ENCODE data around the gene RRBP1. TPM values are rescaled to one million over a fixed set of nuclear protein-coding genes. Genes with fewer than 3 reads are reported as not detected.

Gene RRBP1
- total RNA-seq, 1 donor from 2014 or later = 73.1 TPM

DNA sequence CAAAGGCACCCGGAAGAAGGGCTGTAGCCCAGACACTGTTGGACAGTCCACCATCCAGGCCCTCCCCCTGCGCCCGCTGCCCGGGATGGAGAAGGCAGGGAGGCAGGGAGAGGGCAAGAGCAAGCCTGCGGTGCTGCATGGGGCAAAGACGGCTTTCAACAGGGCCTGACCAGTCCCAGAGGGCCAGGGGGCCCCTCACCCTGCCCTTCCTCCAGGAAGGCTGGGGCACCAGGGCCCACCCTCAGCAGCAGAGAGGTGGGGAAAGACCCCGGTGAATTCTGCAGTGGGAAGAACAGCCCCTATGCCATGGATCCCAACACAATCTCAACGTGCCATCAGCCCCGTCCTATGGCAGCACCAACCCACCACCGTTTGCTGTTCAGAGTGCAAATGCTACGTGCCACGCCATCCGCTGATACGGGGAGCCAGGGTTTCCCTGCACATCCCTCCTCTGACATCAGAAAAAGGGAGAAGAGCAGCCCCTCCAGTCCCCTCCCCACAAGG, 41.1 kb downstream of the RRBP1 start:
- DNase-seq (ENCODE audit: low read depth) = no peak
- no peak overlapping the region for H3K4me3 ChIP-seq (ENCODE audit: low read depth, low read length)
- TF ChIP-seq, protein P1, sequence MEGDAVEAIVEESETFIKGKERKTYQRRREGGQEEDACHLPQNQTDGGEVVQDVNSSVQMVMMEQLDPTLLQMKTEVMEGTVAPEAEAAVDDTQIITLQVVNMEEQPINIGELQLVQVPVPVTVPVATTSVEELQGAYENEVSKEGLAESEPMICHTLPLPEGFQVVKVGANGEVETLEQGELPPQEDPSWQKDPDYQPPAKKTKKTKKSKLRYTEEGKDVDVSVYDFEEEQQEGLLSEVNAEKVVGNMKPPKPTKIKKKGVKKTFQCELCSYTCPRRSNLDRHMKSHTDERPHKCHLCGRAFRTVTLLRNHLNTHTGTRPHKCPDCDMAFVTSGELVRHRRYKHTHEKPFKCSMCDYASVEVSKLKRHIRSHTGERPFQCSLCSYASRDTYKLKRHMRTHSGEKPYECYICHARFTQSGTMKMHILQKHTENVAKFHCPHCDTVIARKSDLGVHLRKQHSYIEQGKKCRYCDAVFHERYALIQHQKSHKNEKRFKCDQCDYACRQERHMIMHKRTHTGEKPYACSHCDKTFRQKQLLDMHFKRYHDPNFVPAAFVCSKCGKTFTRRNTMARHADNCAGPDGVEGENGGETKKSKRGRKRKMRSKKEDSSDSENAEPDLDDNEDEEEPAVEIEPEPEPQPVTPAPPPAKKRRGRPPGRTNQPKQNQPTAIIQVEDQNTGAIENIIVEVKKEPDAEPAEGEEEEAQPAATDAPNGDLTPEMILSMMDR (conservative IDR thresholded peaks at IDR 0.05; ENCODE audit: low read depth, low read length) = no peak

DNA sequence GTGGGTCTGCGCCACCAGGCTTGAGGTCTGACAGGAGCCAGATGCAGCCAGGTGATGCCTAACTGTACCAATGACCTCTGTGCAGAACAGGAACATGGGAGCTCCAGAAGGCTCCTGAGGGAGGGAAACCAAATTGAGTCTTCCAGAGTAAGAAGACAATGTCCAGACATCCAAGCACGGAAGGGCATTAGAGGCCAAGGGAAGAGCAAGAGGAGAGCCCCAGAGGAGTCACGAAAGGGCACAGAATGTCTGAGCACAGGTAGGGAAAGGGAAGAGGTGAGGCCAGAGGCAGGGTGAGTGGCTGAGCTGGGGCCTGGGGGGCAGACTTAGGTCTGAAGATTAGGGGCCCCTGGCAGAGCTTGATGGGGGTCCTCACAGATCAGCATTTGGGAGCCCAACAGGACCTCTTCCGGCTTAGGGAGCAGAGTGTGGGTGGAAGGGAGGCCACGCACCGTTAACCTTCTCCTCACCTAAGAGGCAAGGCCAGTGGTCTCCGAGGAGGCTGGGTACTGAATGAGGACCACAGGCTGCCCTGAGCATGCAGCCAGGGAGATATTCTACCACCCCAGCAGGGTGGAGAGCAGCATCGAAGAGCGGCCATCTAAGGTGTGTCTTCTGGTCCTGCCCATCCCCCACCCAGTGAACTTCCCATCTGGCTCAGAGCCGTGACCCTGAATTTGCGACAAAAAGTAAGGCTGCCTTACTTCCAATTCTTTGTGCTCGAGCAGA, 41.7 kb downstream of the RRBP1 start:
- TF ChIP-seq, protein P1 (conservative IDR thresholded peaks at IDR 0.05; ENCODE audit: low read depth, low read length) = no peak
- no peak for DNase-seq (ENCODE audit: low read depth)
- H3K4me3 ChIP-seq (ENCODE audit: low read depth, low read length) = no peak overlapping the region

DNA sequence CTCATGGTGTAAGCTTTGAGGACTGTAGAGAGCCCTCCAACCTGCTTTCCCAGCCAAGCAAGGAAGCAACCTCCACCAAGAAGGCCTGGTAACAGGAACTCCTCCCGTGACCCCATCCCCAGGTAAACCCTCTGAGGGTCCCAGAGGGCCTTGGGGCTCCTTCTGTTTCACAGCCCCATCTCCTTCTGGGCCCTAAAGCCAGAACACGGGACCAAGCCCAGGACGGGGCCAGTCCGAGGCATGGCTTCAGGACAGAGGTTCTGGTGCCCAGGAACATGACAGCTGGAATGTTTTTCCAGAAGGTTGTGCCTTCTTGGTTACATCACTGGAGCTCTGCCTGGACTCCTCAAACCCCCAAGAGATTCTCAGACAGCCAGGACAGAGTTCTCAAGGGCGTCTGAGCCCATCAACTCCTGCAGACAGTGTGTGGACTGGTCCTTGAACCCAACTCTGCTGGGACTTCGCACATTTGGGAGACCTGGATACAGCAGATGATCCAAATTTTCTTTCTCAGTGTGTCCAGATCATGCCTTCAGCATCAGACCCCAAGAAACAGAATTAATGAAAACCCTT, 43.1 kb downstream of the RRBP1 start:
- H3K4me3 ChIP-seq (ENCODE audit: low read depth, low read length) = no peak overlapping the region
- no peak for DNase-seq (ENCODE audit: low read depth)
- TF ChIP-seq, protein P1 (conservative IDR thresholded peaks at IDR 0.05; ENCODE audit: low read depth, low read length) = no peak

DNA sequence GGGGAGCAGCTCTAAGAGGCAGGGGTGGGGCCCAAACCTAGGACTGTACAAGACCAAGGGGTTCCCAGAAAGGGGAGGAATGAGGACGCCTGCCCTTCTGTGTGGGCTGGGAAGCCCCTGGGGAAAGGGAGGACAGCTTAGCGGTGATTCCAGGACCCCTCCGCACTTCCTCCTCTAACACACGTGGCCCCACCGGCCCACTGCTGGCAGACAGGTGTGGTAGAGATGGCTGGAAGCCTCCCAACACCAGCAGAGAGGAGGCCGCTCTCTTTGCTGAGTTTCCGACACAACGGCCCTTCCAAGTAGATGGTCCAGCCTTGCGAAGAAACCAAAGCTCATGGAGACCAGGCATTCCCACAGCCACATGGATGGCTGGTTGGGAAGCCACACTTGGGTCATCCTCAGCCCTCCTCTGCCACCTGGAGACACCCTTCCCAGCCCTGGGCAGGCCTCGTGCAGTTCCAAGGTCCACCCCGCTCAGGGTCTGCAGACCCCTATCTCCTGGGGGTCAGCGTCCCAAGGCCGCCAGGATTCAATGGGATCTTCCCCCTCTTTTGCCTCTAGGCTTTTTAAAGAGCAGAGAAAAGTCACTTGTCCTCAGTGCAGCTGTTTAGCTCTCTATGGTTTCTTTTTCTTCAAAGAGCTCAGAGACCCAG, 43.9 kb downstream of the RRBP1 start:
- DNase-seq (ENCODE audit: low read depth) = no peak
- TF ChIP-seq, protein P1 (conservative IDR thresholded peaks at IDR 0.05; ENCODE audit: low read depth, low read length) = no peak
- H3K4me3 ChIP-seq (ENCODE audit: low read depth, low read length) = no peak overlapping the region

DNA sequence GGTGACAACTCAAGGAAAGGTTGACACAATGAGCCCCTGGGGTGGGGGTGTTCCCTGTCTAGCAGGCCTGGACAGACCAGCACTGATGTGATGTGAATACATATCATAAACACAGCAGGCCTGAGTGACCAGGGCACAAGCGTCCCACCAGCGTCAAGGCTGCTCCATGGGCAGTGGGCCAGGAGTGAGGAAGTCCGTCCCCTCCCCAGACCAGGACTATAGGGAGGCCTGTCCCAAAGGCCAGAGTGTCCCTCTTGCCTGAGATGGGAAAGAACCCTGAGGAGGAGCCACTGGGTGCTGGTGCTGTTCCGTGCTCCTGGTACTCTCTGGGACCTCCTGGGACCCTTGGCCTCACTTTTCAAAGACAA, 44.6 kb downstream of the RRBP1 start:
- TF ChIP-seq, protein P1 (conservative IDR thresholded peaks at IDR 0.05; ENCODE audit: low read depth, low read length) = no peak
- no peak overlapping the region for H3K4me3 ChIP-seq (ENCODE audit: low read depth, low read length)
- DNase-seq (ENCODE audit: low read depth) = no peak

DNA sequence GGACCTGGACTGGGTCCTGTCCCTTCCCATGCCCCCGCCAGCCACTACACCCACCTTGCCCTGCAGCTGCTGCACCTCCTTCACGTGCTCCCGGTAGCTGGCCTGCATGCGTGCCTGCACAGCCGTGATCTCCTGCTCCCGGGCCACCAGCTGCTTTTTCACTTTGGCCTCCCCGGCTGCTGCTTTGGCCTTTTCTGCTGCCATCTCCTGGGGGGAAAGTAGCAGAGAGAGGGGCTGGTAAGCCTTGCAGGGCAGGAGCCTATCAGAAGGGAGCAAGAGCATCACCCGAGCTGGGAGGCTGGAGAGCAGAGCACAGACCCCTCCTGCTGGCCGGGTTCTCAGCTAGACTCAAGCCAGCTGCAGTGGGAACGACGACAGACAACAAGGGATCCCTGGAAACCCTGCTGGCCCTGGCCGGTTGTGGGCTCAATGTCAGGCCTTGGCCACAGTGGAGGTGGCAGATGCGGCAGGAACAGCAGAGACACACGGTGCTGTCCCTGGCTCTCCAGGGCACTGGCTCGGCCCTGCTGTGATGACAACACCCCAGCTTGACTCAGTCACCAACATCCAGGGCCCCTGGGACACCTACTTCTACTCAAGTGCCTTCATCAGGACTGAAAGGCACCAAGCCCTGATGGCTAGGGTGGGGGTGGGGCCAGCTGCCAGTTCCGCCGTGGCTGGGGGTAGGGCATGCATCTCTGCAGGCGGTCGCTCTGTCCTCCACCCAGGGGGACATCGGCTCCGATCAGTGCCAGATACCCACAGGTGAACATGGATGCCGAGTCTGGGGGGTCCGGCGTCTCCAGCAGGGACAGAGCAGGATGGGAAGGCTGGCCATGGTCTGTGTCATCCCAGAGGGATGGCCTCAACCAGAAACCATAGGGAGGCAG, 45.3 kb downstream of the RRBP1 start:
- no peak for DNase-seq (ENCODE audit: low read depth)
- TF ChIP-seq, protein P1 (conservative IDR thresholded peaks at IDR 0.05; ENCODE audit: low read depth, low read length) = no peak
- no peak overlapping the region for H3K4me3 ChIP-seq (ENCODE audit: low read depth, low read length)

All from epithelial cell of proximal tubule (primary cell).